Cardiac septum (tissue), 1 donor: ENCODE measurements around the gene DGKH. TPM values are rescaled to one million over a fixed set of nuclear protein-coding genes. Genes with fewer than 3 reads are reported as not detected.

Source experiments
- DNase-seq: peaks from one replicate; pipeline ENCODE4 v3.0.0-alpha.2; 2020; ENCODE audit warnings: low spot score
- intact Hi-C: fragments of 100-400 bp; cut with DNase I; formaldehyde crosslinking; loops from one replicate; pipeline ENCODE4 v1.14.0; 2022
- long read RNA-seq: library from polyadenylated mRNA; unstranded; transcript quantifications from one replicate; pipeline ENCODE4 v2.0.0, GENCODE V29; 2021
- total RNA-seq: library from RNA; stranded (reverse); fragmentation: NEBNext Ultra II Directional; extraction: Animal tissue kit (Norgen Biotek cat#: 25700); gene quantifications from one replicate; pipeline ENCODE4 v1.2.1, GENCODE V29; 2021
- donor health status: DM: no; HTN: no; CAD: no.

Gene DGKH, protein sequence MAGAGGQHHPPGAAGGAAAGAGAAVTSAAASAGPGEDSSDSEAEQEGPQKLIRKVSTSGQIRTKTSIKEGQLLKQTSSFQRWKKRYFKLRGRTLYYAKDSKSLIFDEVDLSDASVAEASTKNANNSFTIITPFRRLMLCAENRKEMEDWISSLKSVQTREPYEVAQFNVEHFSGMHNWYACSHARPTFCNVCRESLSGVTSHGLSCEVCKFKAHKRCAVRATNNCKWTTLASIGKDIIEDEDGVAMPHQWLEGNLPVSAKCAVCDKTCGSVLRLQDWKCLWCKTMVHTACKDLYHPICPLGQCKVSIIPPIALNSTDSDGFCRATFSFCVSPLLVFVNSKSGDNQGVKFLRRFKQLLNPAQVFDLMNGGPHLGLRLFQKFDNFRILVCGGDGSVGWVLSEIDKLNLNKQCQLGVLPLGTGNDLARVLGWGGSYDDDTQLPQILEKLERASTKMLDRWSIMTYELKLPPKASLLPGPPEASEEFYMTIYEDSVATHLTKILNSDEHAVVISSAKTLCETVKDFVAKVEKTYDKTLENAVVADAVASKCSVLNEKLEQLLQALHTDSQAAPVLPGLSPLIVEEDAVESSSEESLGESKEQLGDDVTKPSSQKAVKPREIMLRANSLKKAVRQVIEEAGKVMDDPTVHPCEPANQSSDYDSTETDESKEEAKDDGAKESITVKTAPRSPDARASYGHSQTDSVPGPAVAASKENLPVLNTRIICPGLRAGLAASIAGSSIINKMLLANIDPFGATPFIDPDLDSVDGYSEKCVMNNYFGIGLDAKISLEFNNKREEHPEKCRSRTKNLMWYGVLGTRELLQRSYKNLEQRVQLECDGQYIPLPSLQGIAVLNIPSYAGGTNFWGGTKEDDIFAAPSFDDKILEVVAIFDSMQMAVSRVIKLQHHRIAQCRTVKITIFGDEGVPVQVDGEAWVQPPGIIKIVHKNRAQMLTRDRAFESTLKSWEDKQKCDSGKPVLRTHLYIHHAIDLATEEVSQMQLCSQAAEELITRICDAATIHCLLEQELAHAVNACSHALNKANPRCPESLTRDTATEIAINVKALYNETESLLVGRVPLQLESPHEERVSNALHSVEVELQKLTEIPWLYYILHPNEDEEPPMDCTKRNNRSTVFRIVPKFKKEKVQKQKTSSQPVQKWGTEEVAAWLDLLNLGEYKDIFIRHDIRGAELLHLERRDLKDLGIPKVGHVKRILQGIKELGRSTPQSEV
- total RNA-seq = 13.5 TPM
- long read RNA-seq, partial matches to known transcripts = 1 of 9 reads
- long read RNA-seq, other reads (novel, unspliced or antisense) = 8 of 9 reads

DNA sequence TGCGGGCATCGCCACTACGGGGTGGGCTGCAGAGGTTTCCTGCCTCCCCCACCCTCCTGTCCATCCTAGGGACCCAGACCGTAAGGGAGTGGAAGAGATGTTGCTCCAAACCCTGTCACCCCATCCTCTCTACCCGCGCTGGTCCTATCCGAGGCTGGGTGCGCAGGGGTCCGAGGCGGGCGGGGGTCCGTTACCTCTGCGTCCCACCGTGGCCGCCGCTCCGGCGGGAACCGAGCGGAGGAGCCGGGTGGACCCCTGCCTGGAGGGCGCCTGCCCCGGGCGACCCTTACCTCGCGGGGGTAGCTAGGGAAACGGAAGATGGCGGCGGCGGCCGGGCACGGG, at the start of gene DGKH:
Gene DGKH (plus strand): TSS at position 307 of the 342 bp plus-strand sequence. CDS start 126 bp downstream, outside the sequence.
- intact Hi-C loops = loop anchor here (2.0 to 5.0 kb wide), 2 partner anchors 64 to 134 kb away; no protein-coding TSS in a partner anchor
- no peak for DNase-seq

DNA sequence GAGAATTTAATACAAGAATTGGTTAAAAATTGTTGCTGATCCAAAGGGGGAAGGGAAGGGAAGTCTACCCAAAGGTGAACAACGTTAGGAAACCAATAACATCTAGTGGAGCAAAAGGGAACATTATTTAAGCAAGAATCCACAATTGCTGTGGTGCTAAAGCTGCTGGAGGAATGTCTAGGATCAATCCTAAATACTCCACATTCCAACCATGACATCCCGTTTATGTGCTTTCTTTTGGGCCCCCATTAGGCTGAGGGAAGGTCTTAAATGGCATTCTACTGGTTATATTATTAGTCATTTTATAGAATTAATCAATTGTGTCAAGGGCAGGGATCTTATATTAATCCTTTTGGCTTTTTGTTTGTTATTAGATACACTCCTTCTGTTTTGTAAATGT, 47.6 kb upstream of the DGKH start:
- intact Hi-C loops = no loop called here
- no peak for DNase-seq

DNA sequence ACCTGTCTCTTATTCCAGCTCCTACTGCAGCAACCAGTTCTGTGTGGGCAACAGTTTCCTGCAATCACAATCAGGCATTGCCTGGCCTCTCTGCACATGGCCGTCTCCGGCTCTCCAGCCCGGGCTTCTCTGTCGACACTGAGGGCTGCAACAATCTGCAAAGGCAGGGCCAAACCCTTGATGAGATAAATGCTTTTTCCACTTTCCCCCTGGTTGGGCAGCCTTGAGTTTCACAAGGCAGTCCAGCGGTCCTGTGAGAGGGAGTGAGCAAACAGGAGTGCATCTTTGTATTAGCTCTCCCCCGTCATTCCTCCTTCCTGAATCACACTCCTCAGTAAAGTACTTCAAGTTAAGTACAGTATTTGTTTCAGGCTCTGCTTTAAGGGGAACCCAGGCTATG, 46.9 kb upstream of the DGKH start:
- intact Hi-C loops = no loop called here
- no peak for DNase-seq

DNA sequence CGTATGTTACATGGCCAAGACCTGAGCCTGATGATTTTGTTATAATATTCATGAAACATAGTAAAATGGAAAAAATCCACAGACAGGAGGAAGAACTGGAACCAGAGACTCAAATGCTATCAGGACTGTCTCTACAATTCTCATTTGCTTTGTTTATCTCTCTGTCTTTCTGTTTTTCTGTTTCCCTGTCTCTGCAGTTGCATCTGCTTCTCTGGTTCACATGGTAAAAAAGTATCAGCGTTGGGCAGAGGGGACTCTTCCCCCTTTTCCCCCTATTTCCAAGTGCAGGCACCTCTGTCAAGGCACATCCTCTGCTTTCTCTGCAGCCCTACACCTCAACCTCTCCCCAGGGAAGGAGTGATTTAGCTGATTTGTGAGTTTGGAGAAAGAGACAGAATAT, 46.4 kb upstream of the DGKH start:
- no peak for DNase-seq
- intact Hi-C loops = no loop called here

DNA sequence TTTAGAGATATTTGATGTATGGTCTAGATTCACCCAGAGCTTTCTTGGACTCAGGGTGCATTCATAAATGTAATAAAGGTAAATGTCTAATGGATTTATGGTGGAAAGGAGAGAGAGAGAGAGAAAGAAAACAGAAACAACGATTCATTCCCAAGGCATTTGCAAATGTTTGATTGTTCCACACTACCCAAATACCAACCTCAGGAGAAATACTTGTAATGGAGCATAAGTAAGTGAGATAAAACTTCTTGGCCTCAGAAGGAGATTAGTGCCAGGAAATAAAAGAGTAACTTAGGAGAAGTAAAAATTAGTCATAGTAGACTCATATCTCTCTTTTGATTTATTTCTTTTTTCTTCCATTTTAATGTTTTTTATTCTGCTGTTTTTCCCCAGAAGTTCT, 40.6 kb upstream of the DGKH start:
- intact Hi-C loops = no loop called here
- no peak for DNase-seq

DNA sequence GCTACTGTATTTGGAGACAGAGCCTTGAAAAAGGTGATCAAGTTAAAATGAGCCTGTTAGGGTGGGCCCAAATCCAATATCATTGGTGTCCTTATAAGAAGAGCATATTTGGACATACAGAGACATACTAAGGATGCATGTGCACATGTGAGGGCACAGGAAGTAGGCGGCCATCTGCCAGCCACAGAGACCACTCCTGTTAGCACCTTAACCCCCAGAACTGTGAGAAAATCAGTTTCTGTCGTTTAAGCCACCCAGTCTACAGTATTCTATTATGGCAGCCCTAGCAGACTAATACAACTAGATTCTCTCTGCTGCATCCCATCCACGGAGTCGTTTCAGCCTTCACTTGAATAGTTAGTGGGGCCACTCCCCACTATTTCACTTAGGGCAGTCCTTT, 39.4 kb upstream of the DGKH start:
- no peak for DNase-seq
- intact Hi-C loops = no loop called here

DNA sequence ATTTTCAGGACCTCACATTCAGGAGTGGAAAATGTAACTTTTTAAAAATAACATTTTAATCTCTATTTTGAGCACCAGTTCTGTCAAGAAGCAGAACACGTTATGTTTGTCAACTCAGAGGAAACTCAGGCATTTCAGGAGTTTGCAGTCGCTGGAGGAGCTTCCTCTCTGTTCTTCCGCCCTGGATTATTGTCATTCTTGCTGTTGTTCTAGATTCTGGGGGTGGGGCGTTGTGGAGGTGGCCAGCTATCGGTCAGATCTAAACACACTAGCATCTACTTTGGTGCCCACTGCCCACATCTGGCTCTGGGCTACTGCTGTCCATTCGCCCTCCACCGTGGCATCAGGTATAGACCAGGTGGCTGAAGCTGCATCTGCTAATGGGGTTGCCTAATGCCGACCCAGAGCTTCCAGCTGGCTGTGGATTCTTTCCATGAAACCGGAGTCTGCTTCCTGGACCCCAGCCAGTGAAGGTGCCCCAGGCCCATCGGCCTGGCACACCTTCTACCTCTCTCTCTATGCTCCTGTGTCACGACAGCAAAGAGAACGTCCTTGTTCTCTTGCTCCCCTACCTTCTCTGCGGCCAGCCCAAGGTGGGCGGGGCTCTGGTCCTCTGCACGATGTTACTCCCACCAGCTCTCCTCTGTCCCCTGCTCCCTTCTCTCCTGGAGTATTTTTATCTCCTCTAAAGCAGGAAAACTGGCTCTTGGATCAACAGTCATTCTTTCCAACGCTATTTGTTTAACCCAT, 36.7 kb upstream of the DGKH start:
- intact Hi-C loops = no loop called here
- DNase-seq = no peak

DNA sequence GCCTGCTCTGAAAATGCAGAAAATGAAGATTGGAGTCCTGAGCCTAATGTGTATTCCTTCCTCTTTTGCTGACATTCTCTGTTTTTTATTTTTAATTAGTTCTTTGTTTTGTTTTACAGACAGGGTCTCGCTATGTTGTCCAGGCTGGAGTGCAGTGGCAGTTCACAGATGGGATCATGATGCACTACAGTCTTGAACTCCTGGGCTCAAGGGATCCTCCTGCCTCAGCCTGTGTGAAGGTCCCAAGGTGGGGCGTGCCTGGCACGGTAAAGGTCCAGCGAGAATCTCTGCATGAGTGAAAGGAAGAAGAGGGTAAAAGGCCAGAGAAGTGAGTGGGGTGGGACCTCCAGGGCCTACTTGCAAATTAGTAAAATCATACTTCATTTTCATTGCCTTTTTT, 34.3 kb upstream of the DGKH start:
- DNase-seq = no peak
- intact Hi-C loops = no loop called here

DNA sequence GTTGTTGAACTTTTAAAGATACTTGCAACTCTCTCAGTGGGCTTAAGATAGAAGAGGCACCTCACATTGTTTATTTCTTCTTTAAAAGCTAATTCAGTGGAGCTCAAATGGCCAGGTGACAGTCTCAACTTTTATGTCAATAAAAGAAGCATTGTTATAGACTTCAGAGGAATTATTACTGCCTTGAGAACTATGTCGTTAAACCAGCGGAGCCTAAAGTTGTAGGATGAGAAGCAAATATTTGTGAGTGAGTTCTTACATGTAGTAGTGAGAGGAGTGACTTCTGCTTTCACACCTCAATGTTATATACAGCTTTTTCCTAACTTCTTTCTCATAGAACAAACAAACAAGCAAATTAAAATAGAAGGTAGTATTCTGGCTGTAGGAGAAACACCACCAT, 31.2 kb upstream of the DGKH start:
- intact Hi-C loops = no loop called here
- no peak for DNase-seq

DNA sequence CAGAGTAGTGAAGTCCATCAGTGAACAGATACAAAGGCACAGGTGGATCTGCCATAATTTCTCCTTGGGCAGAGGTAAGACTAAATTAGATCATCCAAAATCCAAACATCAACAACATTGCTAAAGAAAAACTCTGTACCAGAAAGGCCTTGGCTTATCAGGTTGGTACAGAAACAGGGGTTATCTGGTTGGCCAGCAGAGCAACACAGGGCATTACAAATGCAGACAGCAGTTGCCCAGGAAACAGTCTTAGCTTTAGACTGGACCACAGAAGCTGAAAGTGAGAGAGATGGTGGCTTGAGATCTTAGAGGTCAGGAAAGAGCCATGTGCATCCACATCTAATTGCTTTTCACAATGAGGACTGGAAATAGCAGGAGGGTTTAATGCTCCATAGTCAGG, 26.6 kb upstream of the DGKH start:
- no peak for DNase-seq
- intact Hi-C loops = no loop called here

DNA sequence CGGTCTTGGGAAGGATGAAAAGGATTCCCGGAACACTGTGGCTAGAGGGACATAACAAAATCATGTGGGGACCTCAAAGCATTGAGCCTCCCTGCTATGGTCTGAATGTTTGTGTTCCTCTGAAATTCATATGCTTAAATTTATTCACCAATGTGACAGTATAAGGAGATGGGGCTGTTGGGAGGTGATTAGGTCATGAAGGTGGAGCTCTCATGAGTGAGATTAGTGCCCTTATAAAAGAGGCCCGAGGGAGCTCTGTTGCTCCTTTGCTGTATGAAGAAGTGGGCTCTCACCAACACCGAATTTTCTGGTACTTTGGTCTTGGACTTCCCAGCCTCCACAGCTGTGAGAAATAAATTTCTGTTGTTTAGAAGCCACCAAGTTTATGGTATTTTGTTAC, 26.1 kb upstream of the DGKH start:
- intact Hi-C loops = no loop called here
- no peak for DNase-seq

DNA sequence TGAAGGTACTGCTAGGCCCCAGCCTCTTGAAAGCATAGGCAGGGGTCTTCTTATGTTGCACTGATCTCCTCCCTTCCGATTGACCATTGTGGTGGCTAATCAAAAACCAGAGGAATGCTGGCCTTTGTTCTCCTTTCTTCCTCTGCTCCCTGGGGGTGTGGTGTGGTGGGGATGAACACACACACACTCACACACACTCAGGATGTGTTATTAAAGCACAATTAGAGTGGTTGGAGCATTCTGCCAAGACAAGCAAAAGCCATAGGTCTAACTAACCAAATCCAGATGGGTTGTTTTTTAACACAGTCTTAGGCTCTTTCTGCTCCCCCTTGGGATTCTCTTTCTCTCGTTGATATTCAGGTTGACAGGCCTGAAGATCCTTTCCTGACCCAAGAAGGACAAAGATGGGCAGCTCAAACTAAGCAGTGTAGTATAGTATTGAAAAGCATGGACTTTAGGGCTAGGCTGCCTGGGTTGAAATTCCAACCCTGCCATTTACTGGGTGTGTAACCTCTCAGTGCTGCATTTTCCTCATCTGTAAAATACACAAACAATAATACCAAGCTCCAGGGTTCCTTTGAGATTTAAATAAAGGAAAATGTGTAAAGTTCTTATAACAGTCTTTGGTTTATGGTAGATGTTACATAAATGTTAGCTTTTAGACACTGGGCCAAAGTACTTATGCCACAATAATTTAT, 25.5 kb upstream of the DGKH start:
- DNase-seq = no peak
- intact Hi-C loops = no loop called here

DNA sequence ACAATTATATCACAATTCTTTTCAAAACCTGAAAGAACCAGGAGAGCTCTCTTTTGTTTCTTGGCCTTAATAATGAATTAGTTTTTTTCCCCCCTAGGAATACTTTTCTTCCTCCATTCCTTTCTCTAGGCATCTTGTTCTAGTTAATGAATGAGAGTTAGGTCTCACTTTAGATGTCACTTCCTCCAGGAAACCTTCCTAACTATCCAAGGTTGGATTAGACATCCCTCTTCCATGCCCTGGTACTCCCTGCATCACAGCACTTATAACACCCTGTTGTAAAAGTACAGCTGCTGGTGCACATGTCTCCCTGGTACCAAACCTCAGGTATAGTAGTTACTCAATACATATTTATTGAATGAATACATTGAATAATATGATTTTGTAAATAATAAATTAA, 21.2 kb upstream of the DGKH start:
- intact Hi-C loops = no loop called here
- no peak for DNase-seq

DNA sequence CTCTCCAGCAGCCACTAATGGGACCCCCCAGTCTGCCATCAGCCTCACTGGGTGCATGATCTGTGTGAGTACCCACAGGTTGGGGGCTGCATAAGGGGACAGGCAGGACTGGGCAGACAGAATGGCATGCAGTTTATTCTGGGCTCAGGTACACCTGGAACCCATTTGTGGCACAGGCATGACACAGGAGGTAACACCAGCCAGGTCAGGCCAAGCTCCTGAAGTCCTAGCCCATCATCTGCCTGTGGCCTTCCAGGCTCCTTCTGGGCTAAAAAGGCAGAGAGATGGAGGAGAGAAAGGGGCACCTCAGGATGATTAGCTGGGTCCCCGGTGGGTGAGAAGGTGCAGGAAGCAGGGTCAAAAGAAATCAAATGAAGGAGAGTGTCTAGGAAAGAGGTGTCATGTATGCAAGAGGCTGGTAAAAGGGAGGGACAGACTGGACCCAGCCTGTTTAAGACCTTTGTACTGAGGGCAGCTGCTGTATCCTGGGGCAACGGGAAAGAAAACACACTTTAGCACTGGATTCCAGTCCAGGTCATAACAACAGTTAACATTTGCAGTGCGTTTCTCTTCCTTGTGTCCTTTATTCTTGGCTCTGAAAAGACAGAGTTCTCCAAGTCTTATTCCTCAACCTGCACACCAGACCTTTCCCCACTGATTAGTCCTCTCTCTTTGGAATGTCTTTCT, 20.2 kb upstream of the DGKH start:
- DNase-seq = no peak
- intact Hi-C loops = no loop called here

DNA sequence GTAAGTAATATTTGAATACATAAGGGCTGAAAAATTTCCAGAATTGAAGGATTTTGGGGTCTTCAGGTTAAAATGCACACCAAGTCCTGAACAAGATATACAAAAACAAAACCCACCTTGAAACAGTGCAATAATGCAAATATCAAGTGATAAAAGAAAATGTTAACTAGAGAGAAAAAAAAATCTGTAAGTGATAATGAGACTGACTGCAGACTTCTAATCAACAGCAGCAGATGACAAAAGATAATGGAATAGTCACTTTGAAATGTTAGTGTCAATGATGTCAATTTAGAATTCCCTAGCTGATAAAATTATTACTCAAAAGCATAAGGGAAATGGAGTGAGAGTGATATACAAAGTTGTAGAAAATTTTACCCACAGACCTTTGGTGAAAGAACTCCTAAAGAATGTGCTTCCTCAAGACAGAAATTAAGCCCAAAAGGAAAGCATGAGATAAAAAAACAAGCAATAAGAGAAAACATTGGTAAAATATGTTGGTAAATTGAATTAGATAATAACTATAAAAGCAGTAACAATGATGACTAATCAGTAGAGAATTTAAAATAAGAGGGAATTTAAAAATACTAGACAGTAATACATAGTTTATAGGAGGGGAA, 12.4 kb upstream of the DGKH start:
- intact Hi-C loops = no loop called here
- no peak for DNase-seq

DNA sequence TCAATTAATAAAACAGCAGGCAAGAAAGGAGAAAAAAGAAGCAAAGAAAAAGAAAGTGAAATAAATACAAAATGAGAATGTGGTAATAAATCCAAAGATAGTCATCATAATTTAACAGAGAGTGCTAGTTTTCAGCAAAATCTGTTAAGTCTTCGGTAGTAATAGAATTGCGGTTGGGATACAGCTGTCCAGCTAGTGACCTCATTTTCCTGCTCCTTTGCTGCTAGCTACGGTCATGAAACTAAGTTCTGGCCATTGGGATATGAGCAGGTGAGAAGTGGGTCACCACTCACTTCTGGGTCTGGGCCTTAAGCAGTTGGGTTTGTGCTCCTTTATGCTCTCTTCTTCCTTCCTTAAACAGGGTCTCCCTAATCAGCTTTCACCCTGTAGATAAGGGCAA, 11.7 kb upstream of the DGKH start:
- DNase-seq = no peak
- intact Hi-C loops = no loop called here

DNA sequence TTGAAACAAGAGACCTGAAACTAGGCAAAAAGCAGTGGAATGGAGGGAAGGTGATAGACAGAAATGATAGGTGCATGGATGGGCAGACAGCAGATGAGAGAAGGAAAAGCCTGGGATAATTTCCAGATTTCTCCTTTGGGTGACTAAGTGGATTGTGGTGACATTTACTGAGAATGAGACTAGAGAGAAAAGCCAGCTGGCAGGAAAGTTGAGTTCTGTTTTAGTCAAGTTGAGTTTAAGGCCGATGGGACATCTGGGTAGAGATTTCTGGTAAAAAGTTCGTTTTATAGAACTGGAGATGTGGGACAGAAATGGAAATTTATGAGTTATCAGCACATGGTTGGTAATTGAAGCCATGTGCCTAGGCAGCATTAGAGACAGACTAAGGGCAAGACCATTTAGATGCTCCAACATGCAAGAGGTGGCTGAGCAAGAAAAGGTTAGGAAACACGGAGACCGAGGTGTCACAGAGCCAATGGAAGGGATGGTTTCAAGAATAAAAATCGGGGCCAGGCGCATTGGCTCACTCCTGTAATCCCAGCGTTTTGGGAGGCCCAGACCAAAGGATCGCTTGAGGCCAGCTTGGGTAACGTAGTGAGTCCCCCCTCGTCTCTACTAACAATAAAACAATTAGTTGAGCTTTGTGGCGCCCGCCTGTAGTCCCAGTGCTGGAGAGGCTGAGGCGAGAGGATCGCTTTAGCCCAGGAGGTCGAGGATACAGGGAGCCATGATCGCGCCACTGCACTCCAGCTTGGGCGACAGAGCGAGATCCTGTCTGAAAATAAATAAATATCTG, 9.6 kb upstream of the DGKH start:
- DNase-seq = no peak
- intact Hi-C loops = no loop called here
